HG03354 (cell line): ENCODE measurements around the gene ELK3.

Source experiments
- ATAC-seq: cut with Tn5 transposase; IDR thresholded peaks from one replicate; pipeline ENCODE4 v1.9.1; 2021; ENCODE audit warnings: mild to moderate bottlenecking; ENCODE audit not compliant: unreplicated experiment, poor library complexity, severe bottlenecking

The ELK3 gene

DNA sequence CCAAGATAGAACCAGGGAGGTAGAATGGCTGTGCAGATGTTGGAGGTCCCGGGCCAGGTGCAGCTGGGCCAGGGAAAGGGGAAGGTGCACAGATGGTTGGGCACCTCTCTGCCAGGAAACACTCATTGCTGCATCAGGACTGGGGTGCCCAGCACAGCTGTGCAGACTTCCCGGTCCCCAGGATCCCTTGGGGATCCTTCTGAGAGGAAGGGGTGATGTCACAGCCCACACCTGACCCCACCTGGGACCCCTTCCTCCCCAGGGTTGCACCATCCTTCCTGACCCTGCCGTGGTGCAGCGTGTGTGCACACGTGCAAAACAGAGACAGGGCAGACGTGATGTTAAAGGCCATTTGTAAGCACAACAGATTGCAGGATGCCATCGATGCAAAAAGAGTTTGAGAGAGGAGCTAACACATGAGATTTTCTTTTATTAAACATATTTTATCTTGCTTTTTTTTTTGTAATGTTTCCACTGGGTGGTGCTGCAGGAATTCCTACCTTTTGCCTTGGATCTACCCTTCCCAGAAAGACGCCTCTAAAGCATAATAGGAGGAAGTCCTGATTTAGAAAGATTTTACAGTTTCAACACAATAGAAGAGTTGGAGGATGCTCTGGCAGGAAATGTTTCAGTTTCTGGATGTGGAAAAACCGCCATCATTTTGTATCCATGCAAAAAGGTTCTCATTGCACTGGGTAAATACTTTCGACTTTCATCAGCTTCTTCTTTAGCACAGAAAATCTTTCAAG lies 14.8 kb downstream of the ELK3 start:
- no peak for ATAC-seq

DNA sequence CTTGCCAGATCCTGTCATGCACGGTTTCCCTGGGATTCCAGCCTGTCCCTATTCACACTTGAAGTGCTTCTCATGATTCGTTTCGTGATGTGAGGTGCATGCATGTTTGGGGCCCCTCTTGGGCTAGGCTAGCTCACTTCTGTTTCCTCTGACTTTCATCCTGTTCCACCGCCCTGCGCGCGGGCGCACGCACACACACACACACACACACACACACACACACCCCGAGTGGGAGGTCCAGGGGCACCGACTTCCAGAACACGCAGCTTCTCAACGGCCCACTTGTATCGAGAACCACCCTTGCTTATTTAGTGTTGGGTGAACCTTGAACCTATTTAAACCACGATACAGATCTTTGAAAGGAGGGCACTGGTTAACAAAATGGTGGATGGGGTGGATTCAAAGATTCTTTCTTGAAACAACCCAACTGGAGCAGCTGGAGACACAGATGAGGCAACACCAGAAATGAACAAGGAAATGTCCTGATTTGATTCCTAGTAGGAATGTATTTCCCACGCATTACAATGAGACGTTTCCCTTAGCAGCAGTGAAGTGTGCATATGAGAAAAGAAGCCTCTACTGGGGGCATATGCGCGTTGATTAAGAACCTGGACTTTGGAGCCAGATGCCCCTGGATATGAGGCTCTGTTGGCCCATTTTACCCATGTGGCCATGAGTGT lies 16.3 kb downstream of the ELK3 start:
- no peak for ATAC-seq

DNA sequence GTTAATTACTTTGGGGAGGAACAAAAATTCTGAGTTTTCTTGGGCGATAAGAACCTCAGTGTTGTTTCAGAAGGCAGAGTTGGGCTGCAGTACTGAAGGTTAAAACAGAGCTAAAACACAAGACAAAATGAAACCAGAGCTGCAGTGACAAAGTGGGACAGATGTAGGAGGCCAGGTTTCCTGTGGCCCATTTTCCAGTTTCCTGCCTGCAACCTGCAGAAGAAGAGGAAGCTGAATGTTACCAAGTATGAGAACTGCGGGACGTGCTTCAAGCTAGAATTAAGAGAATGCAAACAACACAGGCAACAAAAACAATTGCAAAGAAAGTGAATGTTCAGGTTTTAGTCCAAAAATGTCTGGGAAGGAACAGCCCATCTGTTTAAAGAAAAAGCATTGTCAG lies 17.8 kb downstream of the ELK3 start:
- no peak for ATAC-seq

DNA sequence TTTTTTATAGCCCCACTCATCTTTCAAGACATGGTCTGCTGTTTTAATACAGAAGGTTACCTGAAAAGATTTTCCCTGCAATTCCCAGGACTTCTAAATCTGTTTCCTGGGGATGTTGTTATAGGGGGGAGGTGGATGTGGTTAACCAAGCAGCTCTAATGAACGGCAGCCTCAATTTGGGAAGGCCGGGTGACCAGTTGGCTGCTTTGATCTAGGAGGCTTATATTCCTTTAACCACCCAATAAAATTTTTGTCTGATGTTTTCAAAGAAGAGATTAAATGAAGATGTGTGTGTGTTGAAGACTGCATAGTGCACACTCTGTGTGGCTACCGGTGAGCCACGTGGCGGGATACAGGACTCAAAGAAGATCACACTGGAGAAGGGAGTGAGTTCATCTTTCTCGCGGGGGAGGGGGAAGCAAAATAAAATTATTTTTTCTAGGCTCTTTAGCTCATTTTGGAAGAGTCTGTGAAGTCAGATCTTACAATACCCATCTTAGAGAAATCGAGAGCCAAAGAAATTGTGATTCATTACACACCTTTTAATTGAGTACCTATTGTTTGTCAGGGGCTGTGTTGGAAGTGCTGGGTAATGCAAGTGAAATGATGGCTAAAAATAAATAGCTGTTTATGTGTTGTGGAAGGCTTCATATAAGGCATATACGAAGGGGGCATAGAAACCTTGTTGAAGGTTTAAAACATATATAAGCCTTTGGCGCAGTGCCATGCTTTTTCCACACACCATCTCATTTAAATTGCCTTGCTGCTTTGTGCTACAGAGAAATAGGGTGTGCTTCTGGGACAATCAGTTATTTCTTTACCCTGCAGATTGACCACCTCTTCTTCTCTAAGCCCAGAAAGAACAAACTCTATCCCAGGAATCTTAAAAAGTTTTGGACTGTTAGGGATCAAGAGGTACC lies 18.5 kb downstream of the ELK3 start:
- ATAC-seq: no peak

DNA sequence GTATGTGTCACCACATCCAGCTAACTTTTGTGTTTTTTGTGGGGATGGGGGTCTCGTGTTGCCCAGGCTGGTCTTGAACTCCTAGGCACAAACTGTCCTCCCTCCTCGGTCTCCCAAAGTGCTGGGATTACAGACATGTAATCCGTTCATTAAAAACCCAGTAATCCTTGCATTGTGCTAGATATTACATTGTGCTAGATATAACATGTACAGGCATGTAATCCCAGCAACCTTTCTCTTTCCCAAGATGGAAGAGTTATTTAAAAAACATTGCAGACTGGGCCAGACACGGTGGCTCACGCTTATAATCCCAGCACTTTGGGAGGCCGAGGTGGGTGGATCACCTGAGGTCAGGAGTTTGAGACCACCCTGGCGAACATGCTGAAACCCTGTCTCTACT lies 19.7 kb downstream of the ELK3 start:
- no peak for ATAC-seq

DNA sequence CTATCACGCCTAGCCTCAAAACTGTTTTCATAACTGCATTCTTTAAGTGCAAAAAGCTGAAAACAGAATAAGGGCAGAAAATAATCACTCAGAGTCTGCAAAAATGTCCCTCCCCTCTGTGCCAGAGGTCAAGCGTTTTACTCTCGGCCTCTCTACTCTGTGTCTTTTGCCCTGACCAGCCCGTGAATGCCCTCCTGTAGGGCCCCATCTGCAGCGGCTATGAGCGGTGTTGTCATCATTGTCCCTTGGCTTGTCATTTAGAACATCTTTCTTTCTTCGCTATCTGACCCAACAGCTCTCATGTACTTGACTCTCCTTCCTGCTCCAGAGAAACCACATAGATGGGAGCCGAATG lies 21.7 kb downstream of the ELK3 start:
- ATAC-seq: no peak

DNA sequence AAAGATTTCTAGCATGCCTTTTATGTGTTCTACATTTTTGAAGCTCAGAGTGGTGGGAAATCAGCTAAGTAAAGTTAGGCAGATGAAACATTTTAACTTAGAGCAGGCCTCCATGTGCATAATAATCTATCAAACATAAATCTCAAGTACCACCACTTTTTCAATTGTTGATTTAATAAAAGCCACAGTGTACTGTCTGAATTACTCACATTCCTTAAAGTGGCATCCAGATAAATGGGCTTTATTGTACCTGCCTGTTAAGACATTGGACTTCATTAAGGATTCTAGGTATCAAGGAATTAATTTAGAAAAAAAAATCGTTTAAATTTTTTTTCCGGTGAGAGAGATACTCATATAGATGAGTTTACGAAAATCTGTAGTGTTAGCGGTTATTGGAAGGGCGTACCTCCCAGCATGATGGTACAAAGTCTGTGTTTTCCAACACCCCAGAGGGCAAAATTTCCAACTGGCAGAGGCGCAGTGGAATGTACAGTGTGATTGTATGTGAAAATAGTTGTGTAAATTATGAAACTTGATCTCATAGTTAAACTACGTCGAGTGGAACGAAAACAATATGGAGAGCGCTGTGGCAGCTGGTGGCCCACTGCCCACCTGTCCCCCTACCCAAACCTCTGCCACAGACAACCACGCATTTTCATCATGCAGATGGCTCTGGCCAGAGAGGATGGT lies 25.0 kb downstream of the ELK3 start:
- ATAC-seq: no peak

DNA sequence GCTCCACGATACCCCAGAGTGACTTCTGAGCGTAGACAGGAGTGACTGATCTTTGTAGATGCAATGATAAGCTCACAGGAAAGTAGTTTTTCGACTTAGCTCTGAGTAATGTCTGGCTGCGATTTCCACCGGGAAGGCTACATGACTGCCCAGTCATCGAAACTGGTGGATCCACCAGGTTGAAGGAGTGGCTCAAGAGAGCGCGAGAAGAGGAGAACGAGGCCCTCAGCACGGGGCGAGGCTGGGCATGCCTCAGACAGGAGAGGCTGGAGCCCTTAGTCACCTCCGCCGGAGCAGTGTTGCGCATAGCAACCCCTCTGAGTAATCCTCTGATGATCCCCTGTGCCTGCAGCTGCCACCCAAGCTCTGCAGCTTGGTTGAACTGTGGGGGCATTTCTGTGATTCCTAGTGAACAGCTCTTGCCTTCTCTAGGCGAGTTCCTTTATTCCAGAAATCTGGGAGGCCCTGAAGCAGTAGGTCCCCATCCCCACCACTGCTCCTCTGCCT lies 25.6 kb downstream of the ELK3 start:
- ATAC-seq: no peak

DNA sequence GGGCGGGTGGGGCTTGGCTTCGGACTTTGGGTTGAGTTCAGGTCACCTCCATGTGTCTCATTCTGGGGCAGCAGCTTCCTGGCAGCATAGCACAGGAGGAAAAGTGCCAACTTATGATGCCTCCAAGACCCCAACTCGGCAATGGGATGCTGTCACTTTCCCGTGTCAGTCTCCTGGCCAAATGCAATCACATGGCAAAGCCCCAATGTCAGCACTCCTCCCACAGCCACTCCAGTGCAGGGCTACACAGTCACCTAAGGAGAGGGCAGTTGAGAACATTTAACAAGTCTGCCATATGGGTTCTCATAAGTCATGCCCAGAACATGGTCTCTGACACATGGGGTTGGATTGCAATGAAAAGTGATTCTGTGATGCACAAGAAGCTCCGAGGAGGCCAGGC lies 26.7 kb downstream of the ELK3 start:
- ATAC-seq: no peak

DNA sequence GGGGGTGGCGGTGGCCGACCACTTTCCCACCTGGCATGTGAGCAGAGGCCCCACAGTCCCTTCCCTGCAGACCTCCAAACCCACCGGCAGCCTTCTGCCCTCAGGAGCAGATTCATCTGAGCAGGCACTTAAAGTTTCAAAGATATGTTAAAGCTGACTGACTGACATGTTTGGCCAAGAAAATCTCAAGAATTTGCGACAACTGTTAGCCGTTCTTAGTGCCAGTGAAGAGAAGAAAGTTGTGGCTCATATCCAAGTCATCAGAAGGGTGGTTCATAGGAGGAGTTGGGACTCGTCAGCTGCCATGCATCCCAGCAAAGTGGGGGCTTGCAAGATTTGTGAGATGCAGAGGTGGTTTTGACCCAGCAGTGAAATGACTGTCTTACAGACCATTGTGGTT lies 27.2 kb downstream of the ELK3 start:
- ATAC-seq: no peak

DNA sequence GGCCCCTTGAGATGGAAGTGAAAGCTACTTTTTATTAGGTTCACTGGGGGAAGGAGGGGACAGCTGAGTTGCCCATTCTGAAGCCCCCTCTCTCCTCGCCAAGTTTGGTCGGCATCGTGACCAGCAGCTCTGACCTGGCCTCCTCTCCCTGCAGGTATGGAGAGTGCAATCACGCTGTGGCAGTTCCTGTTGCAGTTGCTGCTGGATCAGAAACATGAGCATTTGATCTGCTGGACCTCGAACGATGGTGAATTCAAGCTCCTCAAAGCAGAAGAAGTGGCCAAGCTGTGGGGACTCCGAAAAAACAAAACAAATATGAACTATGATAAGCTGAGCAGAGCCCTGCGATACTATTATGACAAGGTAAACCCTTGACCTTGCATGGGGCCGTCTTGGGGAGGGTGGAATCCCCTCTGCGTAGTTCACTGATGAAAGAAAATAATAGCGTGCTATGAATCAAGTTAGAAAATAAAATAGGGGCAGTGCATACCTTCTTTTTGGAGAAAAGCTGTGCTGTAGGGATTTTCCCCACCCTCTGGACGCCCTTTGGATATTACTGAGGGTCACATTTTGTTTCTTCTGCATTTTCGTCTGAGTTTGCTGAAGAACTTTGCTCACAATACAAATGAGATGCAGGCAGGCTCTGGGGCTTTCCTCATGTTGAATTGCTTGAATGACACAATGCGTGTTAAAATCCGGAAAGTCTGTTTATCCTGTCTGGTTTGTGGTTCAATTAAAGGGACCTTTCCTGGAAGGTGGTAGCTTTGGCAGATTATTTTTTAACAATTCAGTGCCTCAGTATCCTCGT lies 29.4 kb downstream of the ELK3 start:
- ATAC-seq: no peak

DNA sequence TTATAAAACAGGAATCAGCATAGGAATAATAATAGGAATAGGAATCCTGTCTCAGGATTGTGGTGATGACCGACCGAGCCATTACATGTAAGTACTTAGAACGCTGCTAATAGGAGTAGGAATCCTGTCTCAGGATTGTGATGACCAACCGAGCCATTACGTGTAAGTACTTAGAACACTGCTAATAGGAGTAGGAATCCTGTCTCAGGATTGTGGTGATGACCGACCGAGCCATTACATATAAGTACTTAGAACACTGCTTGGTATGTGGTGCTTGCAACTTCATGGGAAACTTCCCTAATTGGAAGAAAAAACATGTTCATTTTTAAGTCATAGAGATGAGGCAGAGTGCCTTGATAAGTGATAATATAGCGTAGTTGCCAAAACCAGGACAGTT lies 30.0 kb downstream of the ELK3 start:
- ATAC-seq: no peak

DNA sequence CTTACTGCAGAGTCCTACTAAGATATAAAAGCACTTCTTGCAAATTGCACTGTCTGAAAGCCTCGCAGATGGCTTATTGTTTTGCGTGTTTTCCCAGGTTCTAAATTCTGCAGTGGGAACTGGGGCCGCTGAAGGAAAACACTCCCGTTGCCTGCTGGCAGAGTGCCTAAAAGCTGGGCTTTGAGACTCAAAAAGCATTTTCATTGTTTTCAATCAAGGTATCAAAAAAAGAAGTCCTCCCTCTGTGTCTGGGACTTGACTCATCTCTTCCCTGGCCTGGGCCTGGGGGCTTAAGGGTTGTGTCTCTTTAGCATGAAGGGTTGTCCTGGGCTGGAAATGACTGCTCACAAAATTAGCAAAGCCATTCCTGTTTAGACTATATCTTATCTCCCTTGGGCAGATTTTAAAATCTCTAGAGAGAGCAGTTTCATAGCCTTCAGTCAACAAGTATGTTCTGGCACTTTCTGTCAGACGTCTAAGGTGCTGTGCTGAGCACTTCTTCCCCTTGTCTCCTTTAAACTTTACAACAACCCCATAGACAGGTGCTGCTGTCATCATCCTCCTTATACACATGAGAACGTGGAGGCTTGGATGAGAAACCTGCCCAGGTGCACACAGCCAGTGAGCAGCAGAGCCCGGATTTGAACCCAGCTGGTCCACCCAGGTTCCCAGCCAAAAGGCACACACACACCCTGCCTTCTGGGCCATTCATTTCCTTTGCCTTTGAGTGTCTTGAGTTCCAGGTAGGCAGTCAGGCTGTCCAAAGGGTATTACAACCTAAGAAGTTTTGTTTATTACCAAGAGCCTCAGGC lies 31.1 kb downstream of the ELK3 start:
- no peak for ATAC-seq

DNA sequence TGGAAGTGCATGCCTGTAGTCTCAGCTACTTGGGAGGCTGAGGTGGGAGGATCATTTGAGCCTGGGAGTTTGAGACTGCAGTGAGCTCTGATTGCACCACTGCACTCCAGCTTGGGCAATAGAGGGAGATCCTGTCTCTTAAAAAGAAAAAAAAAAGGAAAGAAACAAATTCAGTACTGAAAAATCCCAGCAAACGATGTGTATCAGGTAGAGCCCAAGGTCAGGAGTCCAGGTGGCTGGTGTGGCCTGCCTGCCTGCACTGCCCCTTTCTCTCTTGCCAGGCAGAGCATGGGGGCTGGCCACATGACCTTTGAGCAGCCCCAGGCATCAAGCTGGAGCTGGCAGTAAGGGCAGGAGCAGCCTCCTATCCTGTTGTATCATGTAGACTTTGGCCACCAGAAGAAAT lies 31.8 kb downstream of the ELK3 start:
- no peak for ATAC-seq

DNA sequence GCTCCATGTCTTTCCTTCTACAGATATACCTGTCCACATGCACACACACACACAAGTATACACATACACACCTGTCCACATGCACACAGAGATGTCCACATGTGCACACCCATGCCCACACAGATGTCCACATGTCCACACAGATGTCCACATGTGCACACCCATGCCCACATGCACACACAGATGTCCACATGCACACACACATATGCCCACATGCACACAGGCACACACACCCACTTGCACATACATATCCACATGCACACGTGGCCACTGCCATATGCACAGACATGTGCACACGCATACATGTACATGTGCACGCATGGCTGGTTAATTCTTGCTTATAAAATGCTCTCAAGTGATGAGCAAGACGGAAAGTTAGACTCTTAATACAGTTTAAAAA lies 32.2 kb downstream of the ELK3 start:
- no peak for ATAC-seq

DNA sequence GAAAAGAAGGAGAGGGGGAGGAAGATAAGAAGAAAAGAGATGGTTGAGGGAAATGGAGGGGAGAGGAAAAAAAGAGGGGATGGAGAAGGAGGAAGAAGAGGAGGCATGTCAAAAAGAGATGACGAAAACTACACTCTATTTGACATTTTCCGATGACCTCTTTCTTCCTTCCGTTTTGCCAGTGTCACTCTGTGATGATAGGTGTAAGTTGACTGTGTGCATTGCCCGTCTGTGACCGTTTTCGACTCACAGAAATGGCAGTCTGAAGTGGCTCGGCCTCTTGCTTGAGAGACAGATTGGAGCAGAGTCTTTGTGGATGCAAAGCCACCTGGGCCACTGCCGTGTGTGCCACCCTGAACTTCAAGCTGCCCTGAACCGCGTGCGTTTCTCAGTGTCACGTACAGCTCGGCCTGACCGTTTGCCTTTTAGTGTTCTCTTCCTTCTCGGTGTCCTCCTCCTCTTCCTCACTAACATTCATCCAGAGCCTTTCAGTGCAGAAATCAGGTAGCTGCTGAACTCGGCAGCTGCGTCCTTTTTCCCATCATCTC lies 32.7 kb downstream of the ELK3 start:
- ATAC-seq: no peak

DNA sequence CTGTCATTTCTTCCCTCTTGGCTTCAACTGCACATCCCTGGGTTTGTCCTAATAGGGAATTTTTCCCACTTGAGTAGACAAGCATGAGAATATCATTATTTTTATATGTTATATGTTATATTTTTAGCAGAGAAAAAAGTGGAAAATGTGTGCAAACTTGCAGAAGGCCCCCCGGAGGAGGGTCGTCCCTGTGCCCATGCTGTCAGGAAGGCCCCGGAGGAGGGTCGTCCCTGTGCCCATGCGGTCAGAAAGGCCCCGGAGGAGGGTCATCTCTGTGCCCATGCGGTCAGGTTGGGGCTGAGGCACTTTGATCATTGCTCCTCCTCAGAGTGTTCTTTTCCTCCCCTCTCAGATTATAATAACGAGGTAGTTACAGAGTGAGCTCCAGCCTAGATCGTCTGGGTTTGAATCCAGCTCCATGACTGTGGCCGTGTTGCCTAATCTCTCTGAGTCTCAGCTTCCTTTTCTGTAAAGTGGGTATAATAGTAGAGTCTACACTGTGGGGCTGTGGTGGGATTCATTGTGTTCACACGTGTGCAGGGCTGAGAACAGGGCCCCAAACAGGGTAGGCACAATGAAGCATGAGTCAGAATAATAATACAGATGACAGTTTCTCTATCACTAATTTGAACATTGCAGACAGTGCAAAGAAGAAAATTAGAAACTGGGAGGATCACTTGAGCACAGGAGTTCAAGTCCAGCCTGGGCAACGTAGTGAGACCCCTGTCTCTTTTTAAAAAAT lies 33.4 kb downstream of the ELK3 start:
- ATAC-seq: no peak
